ENCODE results near the gene CD82.

Gene CD82

DNA sequence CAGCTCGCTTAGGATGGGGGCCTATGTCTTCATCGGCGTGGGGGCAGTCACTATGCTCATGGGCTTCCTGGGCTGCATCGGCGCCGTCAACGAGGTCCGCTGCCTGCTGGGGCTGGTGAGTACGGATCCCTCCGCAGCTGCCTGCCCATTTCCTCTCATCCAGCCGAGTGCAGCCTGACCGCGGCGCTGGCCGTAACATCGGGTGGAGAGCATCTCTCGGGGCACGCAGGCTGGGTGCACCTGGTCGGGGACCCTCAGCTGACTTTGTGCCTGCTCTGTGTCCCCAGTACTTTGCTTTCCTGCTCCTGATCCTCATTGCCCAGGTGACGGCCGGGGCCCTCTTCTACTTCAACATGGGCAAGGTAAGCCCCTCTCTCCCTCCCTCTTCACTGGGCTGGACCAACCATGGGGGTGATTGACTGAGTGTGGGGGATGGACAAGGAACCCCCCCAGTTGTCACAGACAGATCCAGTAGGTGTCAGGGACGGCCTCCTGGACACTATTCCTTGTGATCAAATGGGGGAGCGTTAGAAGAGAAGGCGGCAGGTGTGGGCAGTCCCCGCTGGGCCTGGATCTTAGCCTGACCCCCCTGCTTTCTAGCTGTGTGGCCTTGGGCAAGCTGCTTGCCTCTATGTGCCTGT lies 39.7 kb downstream of the CD82 start:
- DNase-seq, result no peak

DNA sequence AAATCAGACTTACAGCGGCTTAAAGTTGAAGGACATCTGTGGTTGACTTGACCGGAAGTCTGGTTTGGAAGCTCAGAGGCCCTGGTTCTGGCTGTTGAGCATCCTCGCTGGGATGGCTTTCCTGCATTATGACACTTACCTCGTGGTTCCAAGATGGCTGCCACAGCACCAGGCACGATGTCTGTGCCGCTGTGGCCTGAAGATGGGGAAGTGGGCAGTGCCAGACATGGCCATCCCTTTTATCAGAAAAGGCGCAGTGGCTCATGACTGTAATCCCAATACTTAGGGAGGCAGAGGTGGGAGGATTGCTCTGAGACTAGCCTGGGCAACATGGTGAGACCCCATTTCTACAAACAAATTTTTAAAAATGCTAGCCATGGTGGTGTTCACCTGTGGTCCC lies 40.5 kb downstream of the CD82 start:
- DNase-seq, result no peak

DNA sequence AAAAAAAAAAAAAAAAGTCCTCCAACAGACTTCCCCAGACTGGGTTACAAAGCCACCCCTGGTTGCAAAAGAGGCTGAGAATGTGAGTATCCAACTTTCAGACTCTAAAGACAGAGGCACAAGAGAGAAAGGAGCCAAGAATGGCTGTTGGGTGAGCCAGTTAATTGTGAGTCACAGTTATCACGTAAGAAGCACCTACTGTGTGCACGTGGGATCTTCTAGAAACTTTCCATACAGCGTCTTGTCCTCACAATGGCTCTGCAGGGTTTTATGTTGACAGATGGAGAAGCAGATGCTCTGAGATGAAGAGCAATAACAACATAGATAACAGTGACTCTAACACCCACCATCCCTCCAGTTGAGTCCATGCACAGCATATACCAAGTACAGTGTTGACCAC lies 41.0 kb downstream of the CD82 start:
- DNase-seq, result no peak

DNA sequence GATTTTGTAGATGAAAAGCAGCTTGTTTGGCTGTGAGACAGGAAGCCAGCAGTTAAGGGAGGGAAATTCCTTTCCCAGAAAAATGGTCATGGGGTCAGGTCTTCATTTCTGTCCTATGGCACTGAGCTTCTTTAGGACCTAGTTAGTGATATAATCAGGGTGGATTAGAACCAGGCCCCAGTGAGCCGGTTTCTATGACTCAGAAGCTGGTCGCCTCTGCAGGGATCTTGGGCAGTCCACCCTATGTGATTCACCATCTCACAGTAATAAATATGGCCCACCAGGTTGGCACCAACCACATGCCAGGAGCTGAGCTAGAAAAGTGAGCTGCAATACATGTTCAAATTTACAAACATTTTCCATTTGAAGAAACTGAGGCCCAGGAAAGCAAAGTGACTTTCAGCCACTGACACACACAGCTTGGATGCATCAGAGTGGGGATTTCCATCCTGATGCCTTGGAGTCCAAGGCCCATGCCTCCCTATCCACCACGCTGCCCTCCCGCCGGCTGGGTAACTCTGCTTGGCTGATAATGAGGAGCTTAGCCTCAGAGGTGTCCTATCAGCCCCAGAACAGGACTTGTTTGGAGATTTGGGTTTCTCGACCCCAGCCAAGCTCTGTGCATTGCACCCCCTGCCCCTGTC lies 42.0 kb downstream of the CD82 start:
- no peak for DNase-seq

DNA sequence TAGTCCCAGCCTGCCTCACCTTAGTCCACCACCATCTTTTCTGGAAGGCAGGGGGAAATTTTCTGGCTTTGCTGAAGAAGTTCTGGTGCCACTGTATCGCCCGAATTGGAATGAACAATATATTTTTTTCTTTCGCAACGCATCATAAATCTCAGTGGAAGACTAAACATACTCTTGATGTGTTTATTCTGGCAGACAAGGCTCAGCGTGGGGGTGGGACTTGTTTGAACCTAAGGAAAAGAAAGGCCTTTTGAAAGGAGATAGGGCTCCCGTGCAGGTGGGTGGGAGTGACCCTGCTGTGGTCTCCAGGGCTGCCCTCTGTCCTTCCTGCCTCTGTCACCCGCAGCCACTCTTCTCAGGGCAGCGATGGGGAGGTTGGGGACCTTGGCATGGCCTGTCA lies 42.5 kb downstream of the CD82 start:
- DNase-seq, result no peak

DNA sequence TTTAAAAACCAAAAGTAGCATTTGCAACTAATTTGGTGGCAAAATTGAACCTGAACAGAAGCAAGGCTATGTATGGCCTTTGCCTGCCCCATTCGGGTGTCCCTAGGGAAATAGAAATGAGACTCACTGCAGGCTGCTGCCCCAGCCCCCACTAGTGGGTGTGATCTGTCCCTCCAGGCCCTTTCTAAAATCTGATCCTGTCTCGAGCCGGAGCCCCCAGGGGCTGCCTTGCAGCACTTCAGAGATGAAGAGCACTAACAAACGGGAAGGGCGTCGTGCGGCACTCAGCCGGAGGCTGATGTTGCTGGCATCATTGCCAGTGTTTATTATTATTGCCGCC lies 43.2 kb downstream of the CD82 start:
- no peak for DNase-seq

DNA sequence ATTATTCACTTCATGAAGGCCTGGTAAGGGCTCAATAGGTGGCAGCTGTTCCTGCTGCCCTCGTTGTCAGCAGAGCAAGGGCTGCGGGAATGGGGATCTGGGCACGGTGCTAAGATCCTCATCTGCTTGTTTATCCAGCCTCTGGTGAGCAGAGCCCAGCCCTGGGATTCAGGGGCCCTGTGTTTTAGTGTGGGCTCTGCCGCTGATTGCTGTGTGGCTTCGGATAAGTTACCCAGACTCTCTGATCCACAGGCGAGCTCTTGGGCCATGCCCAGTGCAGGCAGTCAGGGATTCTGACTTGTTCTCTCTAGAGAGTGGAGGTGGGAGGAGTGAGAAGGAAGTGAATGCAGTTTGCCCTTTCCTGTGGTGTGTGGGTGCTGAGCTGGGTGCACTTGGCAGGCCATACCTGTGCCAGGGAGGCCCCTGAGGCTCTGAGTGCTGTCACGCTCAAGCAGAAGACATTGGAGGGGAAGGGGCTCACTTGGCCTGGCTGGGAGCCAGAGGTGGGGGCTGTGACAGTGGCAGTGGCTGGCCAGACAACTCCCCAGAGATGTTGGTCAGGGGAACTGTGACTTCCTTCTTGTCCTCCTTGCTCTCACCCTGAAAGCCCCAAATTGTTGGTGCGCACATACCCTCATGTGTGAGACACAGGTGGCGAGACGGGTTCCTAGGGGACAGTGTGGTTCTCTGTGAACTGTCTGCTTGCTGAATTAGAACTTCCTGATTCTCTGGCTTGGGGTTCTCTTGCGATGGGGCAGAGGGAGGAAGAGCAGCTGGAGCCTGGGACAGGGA lies 43.7 kb downstream of the CD82 start:
- no peak for DNase-seq

DNA sequence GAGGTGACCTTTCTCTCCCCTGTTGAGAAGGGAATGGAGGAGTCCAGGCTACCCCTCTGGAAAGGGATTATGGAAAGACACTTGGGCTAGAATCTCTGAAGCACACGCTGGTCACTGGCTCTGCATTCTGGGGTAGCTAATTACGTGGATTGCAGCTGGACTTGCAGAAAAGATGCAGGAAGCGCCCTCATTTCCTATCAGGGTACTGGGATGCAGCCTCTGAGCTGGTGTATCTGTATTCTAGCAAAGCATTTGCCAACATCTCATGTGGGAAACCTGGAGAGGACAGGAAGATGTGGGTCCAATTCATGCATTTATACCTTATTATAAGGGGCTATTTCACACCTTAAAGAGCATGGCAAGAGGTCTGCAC lies 44.3 kb downstream of the CD82 start:
- DNase-seq, result no peak

DNA sequence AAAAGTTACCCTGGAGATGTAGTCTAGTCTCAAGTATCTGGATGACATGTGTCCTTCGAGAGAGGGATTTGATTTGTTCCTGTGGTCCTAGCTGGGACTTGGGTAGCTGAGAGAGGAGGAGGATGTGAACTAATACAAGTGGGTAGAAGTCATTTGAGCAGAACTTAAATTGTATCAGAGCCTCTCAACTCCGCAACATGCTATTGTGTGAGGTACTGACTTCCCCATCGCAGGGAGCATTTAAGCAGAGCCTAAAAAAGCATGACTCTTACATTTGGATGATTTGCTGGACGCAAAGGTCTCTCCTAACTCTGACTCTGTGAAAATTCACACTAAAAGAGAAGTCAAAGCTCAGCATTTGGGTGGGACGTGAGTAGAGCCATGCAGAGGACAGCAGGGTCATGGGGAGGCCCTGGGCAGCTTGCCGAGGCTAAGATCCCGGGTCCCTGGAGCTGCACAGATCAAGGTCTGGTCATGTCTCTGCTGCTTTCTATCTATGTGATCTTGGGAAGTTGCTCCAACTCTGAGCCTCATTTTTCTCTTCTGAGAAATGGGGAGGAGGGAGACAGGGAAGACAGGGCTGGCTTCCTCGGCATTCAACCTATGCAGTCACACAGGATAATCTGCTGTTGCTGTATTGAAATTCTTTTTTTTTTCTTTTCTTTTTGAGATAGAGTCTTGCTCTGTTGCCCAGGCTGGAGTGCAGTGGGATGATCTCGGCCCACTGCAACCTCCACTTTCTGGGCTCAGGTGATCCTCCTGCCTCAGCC lies 44.9 kb downstream of the CD82 start:
- no peak for DNase-seq

DNA sequence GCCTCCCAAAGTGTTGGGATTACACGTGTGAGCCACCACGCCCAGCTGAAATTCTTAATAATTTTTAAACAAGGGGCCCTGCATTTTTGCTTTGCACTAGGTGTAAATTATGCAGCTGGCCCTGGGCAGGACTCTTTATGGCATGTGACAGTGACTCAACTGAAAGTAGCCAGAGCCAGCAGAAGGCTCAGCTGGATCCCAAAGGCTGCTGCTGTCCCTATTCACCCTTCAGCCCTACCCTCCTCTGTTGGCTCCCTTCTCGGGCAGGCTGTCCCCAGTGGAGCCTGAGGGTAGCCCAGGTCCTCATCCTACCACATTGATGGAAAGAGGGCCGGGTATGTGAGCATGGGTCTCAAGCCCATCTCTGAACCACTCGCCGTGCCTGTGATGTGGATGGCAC lies 45.6 kb downstream of the CD82 start:
- DNase-seq, result no peak

DNA sequence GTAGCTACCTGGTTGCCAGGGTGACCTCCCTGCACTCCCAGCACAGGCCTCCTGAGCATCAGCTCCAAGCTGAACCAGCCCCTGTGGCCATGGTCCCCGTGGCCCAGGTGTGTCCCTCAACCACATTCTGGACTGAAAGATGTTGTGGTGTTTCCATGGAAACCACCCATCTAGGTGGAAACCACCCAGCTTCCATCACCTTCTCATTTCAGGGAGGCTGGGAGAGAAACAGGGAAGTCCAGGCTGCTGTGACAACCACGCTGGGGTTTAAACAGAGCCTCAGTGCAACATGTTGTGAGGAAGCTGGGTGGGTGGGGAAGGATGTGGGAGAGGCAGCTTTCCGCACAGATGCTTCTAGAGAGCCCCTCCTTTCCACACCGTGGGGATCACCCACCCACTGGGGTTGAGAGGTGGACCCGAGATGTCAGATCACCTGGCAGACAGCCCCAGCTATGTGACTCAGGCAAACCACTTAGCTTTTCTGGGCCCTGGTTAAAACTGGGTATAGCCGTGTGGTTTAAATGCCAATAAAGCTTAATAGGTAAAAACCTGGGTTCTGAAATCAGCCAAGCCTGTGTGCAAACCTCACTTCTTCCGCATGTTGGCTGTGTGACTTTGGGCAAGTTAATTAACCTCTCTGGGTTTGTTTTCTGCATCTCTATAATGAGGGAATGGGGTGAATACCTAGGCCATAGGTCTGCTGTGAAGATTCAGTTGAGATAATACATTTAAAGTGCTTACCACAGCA lies 46.4 kb downstream of the CD82 start:
- DNase-seq, result no peak

DNA sequence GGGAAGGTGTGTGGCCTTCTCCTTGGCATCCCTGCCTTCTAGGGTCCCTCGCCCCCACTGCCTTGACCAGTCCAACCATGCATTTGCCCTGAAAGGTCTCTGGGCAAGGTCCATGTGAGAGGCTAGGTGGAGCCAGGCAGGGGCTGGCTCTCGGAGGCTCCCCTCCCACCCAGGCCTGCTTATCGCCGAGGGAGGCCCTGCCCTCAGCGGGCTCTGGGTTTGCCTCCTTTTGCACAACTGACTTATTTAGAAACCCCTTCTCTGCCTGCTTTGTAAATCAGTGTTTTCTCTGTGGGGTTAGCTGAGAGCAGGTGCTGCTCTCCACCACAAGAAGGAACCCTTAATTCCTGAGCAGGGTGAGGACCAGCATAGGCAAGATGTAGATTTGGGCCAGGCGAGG lies 47.7 kb downstream of the CD82 start:
- DNase-seq, result no peak

DNA sequence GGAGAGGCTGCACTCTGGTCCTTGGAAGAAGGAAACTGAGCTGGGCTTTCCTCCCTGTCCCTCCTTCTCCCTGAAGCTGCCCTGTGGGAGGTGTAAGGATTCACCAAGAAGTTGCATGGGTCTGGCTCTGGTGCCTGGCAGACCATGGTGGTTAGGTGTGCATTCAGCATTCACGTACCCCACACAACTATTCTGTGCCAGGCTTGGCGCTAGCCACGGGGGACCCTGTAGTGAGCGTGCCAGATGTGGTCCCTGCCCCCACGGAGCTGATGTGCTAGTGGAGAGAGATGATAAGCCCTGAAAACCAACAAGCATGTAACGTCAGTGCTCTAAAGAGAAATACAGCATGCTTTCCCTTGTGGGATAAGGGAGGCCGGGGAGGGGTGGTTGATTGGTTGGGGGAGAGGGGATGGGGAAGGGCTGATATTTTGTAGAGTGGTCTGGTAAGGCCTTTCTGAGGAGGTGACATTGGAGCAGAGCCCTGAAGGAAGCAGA lies 48.9 kb downstream of the CD82 start:
- DNase-seq, result no peak

DNA sequence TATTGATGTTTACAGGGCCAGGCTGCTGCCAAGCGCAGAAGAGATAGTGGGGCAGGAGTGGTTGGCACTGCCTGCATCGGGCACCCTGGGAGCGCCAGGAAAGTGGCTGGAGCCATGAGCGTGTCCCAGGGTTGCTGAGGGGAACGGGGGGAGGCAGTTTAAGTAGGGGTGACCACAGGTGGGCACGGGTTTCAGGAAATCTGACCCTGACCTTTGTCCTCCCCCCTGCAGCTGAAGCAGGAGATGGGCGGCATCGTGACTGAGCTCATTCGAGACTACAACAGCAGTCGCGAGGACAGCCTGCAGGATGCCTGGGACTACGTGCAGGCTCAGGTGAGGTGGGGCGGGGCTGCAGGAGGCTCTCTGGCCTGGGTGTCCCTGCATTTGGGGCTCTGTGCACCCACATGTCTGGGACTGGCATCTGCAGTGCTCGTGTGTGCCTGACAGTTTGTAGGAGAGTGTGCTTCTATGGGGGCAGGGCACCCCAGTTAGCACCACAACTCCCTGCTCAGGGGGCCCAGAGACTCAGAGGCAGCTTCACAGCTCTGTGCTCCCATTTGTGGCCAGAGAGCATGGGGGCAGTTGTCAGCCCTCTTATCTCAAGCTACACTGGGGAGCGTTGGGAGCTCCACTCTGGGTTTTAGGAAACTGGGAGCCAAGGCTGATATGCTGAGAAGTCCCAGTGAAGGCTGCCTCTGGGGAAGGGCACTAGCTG lies 49.7 kb downstream of the CD82 start:
- DNase-seq, result no peak

DNA sequence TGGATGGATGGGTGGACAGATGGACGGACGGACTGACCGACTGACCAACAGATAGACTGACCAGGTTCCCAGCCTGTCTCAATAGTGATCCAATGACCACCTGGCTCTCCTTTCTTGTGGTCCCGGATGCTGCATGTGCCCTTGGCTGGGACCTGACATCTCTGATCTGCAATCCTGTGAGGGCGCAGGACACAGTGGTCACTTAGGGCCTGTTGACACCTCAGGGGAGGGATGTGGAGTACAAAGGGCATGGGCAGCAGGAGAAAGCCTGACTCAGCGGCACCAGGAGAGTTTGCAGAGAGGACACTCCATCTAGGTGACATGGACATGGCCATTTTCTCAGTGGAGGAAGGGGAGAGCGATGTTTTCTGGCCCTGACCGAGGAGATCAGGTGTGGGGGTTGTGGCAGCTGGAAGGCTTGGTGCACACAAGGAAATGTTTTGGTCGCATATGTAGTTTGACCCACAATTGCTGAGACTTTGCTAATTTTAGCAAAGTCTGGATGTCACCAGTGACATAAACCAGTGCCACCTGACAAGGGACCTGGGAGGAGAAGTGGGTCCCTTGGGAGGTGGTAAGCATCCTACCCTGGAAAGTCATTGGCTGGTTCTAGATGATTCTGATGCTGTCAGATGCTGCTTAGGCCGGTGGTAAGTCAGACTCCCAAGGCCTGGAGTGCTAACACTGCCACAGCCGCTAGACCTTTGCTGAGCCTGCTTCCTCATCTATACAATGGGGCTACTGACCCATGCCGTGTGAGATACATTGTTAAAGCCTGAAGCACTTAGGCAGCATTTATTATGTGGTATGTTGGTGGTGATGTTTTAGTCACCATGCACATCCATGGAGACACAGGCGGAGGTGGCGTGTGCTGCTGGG lies 50.7 kb downstream of the CD82 start:
- DNase-seq, result no peak

DNA sequence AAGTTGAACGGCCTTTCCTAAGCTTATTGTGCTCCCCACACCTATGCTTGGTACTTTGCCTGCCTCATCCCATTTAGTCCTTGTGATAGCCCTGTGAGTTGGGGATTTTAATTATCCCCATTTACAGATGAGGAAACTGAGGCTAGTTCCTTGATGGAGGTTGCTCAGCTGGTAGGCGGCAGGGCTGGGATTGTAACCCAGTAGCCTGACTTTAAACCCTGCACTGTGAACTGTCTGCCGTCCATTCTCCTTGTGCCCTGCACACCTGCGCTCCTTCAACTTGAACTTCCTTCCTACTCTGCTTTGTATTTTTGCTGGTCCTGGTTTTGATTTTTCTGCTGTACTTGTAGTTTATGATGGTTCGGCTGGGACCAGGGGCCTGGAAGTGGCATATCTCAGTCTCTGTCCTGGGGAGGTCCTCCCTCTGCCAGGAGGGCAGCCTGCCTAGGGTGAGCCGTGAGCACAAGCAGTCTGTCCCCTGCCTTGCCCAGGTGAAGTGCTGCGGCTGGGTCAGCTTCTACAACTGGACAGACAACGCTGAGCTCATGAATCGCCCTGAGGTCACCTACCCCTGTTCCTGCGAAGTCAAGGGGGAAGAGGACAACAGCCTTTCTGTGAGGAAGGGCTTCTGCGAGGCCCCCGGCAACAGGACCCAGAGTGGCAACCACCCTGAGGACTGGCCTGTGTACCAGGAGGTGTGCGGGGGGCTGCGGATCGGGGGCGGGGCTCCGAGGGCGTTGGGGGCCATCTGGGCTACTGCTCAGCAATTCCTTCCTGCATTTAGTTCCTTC lies 52.4 kb downstream of the CD82 start:
- no peak for DNase-seq

DNA sequence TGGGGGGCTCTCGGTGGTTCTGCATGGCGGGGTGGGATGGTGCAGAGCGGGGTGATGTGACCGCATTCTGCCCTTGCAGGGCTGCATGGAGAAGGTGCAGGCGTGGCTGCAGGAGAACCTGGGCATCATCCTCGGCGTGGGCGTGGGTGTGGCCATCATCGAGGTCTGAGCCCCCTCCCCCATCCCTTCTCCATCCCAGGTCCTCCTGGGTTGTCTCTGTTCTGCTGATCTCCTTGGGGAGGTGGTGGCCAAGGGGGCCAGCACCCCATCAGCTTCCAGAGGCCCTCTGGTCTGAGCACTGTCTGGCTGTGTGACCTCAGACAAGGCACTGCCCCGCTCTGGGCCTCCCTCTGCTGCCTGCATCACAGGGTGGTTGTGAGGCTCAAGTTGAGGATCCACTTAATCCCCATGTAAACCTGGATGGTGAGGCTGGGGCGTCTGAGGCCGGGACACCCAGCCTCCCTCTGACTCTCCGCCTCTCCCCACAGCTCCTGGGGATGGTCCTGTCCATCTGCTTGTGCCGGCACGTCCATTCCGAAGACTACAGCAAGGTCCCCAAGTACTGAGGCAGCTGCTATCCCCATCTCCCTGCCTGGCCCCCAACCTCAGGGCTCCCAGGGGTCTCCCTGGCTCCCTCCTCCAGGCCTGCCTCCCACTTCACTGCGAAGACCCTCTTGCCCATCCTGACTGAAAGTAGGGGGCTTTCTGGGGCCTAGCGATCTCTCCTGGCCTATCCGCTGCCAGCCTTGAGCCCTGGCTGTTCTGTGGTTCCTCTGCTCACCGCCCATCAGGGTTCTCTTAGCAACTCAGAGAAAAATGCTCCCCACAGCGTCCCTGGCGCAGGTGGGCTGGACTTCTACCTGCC lies 53.3 kb downstream of the CD82 start:
- no peak for DNase-seq

DNA sequence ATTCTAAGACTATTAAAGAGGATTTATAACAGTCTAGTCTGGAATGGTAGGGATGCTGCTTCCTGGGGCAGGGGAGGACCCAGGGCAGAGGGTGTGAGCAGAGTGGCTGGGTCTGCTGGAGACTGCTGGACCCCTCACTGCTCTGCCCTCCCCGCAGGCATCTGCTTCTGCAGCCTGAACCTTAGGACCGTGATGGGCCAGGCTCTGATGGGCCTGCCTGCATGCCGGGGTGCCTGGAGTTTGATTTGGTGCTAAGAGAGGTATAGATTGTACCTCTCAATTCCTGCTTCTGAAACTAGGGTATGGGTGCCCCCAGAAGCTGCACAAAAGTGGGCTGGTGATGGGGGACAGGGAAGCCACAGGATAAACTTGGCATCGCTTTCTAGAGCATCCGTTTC lies 54.9 kb downstream of the CD82 start:
- no peak for DNase-seq

DNA sequence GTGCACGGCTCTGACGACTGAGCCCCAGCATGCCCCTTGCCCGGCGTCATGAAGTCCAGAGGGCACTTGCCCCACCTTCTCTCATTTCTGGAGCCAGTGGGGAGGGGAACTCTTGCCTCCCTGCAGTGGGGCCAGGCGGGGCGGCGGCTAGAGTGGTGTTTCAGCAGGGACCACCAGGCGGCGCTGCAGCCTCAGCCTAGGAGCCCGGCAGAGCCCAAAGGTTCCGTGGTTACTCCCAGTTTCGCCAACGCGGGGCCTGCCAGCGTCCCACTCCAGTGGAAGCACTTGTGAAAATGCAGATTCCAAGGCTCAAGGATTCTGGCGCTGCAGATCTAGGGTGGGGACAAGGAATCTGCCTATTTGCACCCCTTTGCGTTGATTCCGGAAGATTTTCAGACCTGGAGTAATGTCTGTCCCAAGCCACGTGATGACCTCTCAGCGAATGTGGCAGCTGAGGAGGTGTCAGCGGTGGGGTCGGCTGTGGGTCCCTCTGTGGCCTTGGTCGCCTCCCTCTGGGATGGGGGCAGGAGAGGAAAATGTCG lies 55.7 kb downstream of the CD82 start:
- no peak for DNase-seq
